HUDEP-2 (cell line): Measurements from ENCODE around the gene LASP1.
A peak's percentile ranks its signal among the peaks of the same experiment; 100 is the strongest.
"Not testable (repeated sequence)": the region's sequence is repeated elsewhere in the genome, so short reads cannot be mapped to it uniquely, and the experiment has no call there.

Experiments used
- DNase-seq, 76 experiments: peaks; one replicate each; lab custom pipeline; 2025; ENCODE audit not compliant: unreplicated experiment in 76 of 76; lab: John Stamatoyannopoulos, UW

The LASP1 gene

GRCh38 chr17:38922538-38923297 lies 52.9 kb downstream of the LASP1 start:
- peak in 33 of 76 experiments; percentile 3 to 55 (median 22) for DNase-seq

GRCh38 chr17:38925263-38925995 lies 55.6 kb downstream of the LASP1 start, which contains the start of gene LASP1NB:
Gene LASP1NB, plus strand, starts transcription at chr17:38925614.
- no peak for DNase-seq

- peak in 19 of 76 experiments; percentile 3 to 61 (median 24) for DNase-seq
Measured at GRCh38 chr17:38926293-38927070, 56.6 kb downstream of the LASP1 start.

GRCh38 chr17:38930782-38931181 lies 60.9 kb downstream of the LASP1 start:
- not testable (repeated sequence) for DNase-seq

GRCh38 chr17:38933962-38934361 lies 64.1 kb downstream of the LASP1 start:
- DNase-seq: not testable (repeated sequence)

- DNase-seq: no peak
Measured at GRCh38 chr17:38939987-38940386, 70.1 kb downstream of the LASP1 start.

- no peak for DNase-seq
Measured at GRCh38 chr17:38940404-38940803, 70.5 kb downstream of the LASP1 start.

- DNase-seq: no peak
Measured at GRCh38 chr17:38942696-38943334, 73.0 kb downstream of the LASP1 start.

- DNase-seq: no peak
Measured at GRCh38 chr17:38943607-38944006, 73.7 kb downstream of the LASP1 start.

- DNase-seq: no peak
Measured at GRCh38 chr17:38947189-38947588, 77.3 kb downstream of the LASP1 start.

GRCh38 chr17:38953800-38954199 lies 83.9 kb downstream of the LASP1 start:
- DNase-seq: not testable (repeated sequence)

GRCh38 chr17:38958326-38958725 lies 88.5 kb downstream of the LASP1 start:
- DNase-seq: no peak

GRCh38 chr17:38958756-38959155 lies 88.9 kb downstream of the LASP1 start:
- no peak for DNase-seq

- DNase-seq: no peak
Measured at GRCh38 chr17:38959508-38959907, 89.7 kb downstream of the LASP1 start.

GRCh38 chr17:38960402-38960801 lies 90.5 kb downstream of the LASP1 start:
- no peak for DNase-seq

- no peak for DNase-seq
Measured at GRCh38 chr17:38961413-38961812, 91.6 kb downstream of the LASP1 start.

- peak in 35 of 76 experiments; percentile 4 to 66 (median 28) for DNase-seq
Measured at GRCh38 chr17:38967290-38967738, 97.5 kb downstream of the LASP1 start, which contains the start of gene FBXO47. Gene FBXO47, minus strand, starts transcription at chr17:38967403. Its CDS starts 4,378 bp downstream, at chr17:38963025.

GRCh38 chr17:38969281-38969680 lies 99.4 kb downstream of the LASP1 start:
- DNase-seq: no peak

GRCh38 chr17:38970128-38970527 lies 100.3 kb downstream of the LASP1 start:
- no peak for DNase-seq

- no peak for DNase-seq
Measured at GRCh38 chr17:38970804-38971203, 100.9 kb downstream of the LASP1 start.
